Measurements from ENCODE around the gene COQ9.

Gene COQ9

DNA sequence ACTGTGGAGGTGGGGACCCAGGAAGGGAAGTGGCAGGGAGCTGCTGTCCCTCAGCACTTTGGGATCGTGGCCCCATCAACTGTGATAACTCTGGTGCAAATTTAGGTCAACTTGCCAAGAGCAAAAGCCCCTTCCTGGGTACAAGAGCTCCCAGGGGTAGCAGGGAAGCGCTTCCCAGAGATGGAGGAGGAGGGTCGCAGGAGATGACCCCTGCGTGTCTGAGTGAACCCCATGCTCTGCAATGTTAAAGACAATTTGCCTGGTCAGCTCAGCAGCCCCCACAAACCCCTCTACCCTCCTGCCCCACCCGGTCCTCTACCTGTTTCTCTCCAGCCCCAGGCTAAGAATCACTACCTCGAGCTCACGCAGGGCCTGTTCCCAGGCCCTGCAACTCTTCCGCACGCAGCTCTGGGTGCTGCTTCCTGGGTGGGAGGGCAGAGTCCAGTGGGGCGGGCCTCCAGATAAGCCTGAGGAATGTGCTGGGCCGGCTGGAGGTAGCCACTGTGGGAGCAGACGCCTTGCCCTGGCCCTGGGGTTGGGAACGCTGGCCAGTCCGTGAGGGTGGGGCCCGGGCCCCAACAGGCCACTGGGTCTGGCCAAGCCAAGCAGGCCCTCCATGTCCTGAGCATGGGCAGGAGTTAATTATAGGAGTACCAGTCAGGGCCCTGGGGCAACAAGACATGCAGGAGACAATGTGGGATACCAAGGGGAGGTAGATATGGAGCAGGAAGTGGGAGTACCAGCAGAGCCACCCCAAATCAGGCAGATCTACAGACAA, 32.9 kb downstream of the COQ9 start:
- Histone ChIP-seq H4K20me1 (ENCODE audit: insufficient read depth, low read length, poor library complexity, severe bottlenecking) (no peaks in the 10 kb centered on the region), H3K9me2 (replicated peaks; ENCODE audit: low read depth, low read length) (no peaks in the 10 kb centered on the region), H3K27me3 (ENCODE audit: insufficient read depth, low read length, poor library complexity, severe bottlenecking) (no peaks in the 10 kb centered on the region), H3K9ac (ENCODE audit: low read depth, low read length, poor library complexity, severe bottlenecking) (no peak overlapping the region), H3K9me3 (ENCODE audit: insufficient read depth, low read depth, low read length) (no peaks in the 10 kb centered on the region), H3K79me2 (ENCODE audit: insufficient read depth, low read length) (no peaks in the 10 kb centered on the region), H2AFZ (ENCODE audit: low read length) (no peak overlapping the region), H3K4me3 (ENCODE audit: low read length, poor library complexity, severe bottlenecking) (no peak overlapping the region), H3K4me1 (ENCODE audit: insufficient read depth, low read length, poor library complexity, severe bottlenecking) (peaks cover 45% of the 10 kb centered on the region), H3K4me2 (ENCODE audit: low read depth, low read length, poor library complexity, severe bottlenecking) (no peak overlapping the region), H3K36me3 (ENCODE audit: insufficient read depth, low read length) (no peaks in the 10 kb centered on the region), H3F3A (ENCODE audit: low read depth) (no peaks in the 10 kb centered on the region)
- TF ChIP-seq EZH2phosphoT487 (IDR thresholded peaks at IDR 0.05; ENCODE audit: borderline replicate concordance) = no peak
- TF ChIP-seq, protein P1, sequence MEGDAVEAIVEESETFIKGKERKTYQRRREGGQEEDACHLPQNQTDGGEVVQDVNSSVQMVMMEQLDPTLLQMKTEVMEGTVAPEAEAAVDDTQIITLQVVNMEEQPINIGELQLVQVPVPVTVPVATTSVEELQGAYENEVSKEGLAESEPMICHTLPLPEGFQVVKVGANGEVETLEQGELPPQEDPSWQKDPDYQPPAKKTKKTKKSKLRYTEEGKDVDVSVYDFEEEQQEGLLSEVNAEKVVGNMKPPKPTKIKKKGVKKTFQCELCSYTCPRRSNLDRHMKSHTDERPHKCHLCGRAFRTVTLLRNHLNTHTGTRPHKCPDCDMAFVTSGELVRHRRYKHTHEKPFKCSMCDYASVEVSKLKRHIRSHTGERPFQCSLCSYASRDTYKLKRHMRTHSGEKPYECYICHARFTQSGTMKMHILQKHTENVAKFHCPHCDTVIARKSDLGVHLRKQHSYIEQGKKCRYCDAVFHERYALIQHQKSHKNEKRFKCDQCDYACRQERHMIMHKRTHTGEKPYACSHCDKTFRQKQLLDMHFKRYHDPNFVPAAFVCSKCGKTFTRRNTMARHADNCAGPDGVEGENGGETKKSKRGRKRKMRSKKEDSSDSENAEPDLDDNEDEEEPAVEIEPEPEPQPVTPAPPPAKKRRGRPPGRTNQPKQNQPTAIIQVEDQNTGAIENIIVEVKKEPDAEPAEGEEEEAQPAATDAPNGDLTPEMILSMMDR (conservative IDR thresholded peaks at IDR 0.05; ENCODE audit: low read length) = no peak

DNA sequence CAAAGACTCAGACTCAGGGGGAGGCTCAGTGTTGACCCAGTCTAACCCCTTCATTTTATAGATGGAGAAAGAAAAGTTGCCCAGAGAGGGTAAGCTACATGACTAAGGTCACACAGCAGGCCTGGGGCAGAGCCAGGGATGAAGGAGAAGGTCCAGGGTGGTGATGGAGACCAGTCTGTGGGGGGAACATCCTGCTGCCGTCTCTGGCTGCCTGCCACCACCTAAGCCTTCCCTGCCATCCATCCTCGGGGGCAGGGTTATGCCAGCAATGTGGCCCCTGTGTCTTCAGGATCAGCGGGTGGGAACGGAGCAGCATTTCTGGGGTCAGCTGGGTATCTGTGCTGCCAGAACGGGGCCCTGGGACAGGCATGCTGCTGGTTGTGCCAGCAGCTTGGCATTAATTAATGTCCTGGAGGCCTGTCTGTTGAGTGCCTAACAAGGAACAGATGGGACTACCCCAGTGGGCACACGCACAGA, 33.5 kb downstream of the COQ9 start:
- Histone ChIP-seq H3K4me2 (ENCODE audit: low read depth, low read length, poor library complexity, severe bottlenecking) (no peak overlapping the region), H3K9me2 (replicated peaks; ENCODE audit: low read depth, low read length) (no peaks in the 10 kb centered on the region), H2AFZ (ENCODE audit: low read length) (no peak overlapping the region), H3K27me3 (ENCODE audit: insufficient read depth, low read length, poor library complexity, severe bottlenecking) (no peaks in the 10 kb centered on the region), H3K9ac (ENCODE audit: low read depth, low read length, poor library complexity, severe bottlenecking) (no peak overlapping the region), H4K20me1 (ENCODE audit: insufficient read depth, low read length, poor library complexity, severe bottlenecking) (no peaks in the 10 kb centered on the region), H3K4me3 (ENCODE audit: low read length, poor library complexity, severe bottlenecking) (no peak overlapping the region), H3K79me2 (ENCODE audit: insufficient read depth, low read length) (peaks cover 5% of the 10 kb centered on the region; the same call in 1 of the 2 replicates), H3K9me3 (ENCODE audit: insufficient read depth, low read depth, low read length) (no peaks in the 10 kb centered on the region), H3K4me1 (ENCODE audit: insufficient read depth, low read length, poor library complexity, severe bottlenecking) (peaks cover 48% of the 10 kb centered on the region), H3K36me3 (ENCODE audit: insufficient read depth, low read length) (no peaks in the 10 kb centered on the region), H3F3A (ENCODE audit: low read depth) (no peaks in the 10 kb centered on the region)
- TF ChIP-seq EZH2phosphoT487 (IDR thresholded peaks at IDR 0.05; ENCODE audit: borderline replicate concordance) = no peak
- TF ChIP-seq, protein P1 (conservative IDR thresholded peaks at IDR 0.05; ENCODE audit: low read length) = no peak

DNA sequence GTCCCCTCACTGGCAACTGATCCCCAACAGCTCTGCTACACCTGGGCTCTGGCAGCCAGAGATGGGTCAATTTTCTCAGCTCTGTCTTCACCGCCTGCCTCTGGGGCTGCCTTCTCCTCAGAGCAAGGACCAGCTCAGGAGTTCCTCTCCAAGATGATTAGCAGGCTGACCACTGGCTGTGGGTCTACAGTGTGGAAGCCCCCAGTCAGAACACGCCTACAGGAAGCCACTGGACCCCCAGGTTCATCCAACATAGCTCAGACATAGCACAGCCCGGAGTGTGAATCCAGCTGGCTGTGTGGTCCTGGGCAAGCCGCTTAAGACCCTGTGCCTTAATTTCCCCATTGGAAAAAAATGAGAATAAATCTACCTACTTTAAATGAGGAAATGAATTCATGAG, 34.1 kb downstream of the COQ9 start:
- Histone ChIP-seq H3K79me2 (ENCODE audit: insufficient read depth, low read length) (peaks cover 8% of the 10 kb centered on the region; the same call in 1 of the 2 replicates), H3K9me2 (replicated peaks; ENCODE audit: low read depth, low read length) (no peaks in the 10 kb centered on the region), H3K9me3 (ENCODE audit: insufficient read depth, low read depth, low read length) (no peaks in the 10 kb centered on the region), H2AFZ (ENCODE audit: low read length) (no peak overlapping the region), H3F3A (ENCODE audit: low read depth) (no peaks in the 10 kb centered on the region), H3K4me2 (ENCODE audit: low read depth, low read length, poor library complexity, severe bottlenecking) (no peak overlapping the region), H3K4me3 (ENCODE audit: low read length, poor library complexity, severe bottlenecking) (no peak overlapping the region), H3K36me3 (ENCODE audit: insufficient read depth, low read length) (no peaks in the 10 kb centered on the region), H3K27me3 (ENCODE audit: insufficient read depth, low read length, poor library complexity, severe bottlenecking) (no peaks in the 10 kb centered on the region), H4K20me1 (ENCODE audit: insufficient read depth, low read length, poor library complexity, severe bottlenecking) (no peaks in the 10 kb centered on the region), H3K9ac (ENCODE audit: low read depth, low read length, poor library complexity, severe bottlenecking) (no peak overlapping the region), H3K4me1 (ENCODE audit: insufficient read depth, low read length, poor library complexity, severe bottlenecking) (peaks cover 45% of the 10 kb centered on the region)
- TF ChIP-seq EZH2phosphoT487 (IDR thresholded peaks at IDR 0.05; ENCODE audit: borderline replicate concordance) = no peak
- TF ChIP-seq, protein P1 (conservative IDR thresholded peaks at IDR 0.05; ENCODE audit: low read length) = no peak
